Glomerular visceral epithelial cell (primary cell): ENCODE results near the gene IL22RA2.

ENCODE experiments used
- DNase-seq: peaks from one replicate; pipeline ENCODE4 v3.0.0-alpha.2; 2016; ENCODE audit errors: extremely low spot score

Gene IL22RA2

DNA sequence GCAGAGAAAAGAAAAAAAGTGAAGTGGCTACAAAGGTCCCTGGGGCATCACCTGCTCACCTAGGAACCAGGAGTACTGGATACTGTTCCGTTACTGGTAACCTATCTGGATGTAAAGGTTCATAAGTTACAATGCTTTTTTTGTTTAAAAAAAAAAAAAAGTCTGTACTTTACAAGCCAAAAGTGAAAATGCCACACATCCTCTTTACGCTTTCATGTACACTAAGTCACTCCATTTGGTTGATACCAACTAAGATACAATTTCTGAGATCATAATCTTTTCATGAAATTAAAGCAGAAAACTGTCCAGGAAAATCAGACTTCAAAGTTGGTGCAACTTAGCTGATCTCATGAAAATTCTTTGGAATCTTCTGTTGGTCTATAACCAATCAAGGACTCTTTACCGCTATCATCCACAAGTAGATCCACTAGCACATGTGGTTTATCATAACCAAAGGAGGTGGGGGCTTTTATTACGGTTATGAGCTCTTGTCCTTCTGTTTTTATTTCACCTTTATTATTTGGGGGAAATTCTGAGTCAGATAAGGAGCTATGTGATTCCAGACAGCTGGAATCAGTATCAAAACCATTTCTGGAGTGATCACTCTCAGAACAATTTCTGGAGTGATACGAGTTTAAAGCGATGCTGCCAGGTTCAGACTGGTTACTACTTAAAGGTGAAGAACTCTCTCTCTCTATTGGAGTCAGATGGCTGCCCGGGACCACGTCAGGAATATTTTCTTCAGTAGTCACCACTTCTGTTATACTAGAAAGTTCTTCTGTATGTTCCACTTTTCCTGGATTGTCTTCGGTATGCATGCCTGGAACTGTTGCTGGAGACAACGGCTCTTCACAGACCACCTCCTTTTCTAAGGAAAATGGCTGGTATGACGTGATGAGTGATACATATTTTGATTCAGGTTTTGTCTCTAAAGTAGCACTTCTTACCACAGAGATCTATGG lies 24.5 kb upstream of the IL22RA2 start:
- DNase-seq = no peak

DNA sequence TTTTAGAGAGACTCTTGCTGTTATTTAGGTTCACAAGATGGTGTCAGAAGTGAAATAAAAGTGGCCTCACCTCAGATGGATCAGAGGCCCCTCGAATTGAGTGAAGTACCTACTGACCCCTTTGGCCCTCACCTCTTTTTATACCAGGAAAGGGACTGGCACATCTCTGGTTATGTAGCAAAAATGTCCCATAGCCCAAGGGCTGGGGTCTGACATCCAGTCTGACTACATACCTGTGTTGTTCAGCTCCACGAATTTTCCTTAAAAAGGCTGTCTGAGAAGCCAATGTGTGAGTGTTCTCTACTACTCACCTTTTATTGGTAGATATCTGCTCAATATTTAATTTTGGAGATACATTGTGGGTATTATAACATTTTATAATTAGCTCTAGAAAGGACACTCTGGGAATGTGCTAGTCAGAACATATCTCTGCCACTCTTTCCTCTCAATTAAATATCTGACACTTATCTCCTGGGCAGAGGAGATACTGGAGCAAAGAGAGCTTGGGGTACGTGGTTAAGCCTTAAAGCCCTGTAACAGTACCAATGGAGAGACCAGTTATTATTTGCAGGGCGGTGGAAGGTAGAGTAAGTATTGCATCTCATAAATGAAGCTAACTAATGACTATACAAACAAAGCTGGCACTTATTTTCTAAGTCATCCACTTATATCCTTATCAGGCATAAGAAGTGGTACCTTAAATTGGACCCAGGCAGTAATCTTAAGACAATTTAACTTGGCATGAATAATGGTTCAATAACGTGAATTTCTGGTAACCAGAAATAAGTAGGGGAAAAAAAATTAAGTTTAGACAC lies 20.0 kb upstream of the IL22RA2 start:
- no peak for DNase-seq

DNA sequence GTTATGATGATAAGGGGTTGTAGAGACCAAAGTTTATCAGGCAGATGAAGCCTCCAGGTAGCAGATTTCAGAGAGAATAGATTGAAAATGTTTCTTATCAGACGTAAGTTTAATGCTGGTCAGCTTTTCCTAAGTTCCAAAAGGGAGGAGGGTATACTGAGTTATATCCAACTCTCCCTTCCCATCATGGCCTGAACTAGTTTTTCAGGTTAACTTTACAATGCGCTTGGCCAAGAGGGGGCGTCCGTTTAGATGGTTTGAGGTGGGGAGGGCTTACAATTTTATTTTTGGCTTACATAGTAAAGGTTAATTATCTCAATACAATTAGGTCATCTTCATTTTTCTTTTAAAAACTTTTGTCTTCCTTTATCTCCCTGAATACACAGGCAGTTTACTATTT lies 19.4 kb upstream of the IL22RA2 start:
- DNase-seq = no peak

DNA sequence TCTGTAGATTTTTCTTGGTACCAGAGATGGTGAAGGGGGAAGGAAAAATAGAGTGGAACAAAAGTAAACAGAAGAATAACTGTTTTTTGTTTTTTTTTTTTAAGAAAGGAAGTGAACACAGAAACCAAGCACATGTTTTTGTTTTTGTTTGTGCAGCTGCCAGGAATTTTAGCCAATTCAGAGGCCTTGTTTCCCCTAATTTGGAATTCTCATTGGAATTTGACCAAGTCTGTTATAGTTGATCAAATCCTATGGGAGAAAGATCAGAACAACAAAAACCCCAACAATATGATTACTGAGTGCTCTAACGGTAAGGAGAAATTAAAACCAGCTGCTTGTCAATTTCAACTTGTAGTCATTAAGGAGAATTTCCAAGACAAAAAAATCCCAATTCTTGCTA lies 18.2 kb upstream of the IL22RA2 start:
- no peak for DNase-seq

DNA sequence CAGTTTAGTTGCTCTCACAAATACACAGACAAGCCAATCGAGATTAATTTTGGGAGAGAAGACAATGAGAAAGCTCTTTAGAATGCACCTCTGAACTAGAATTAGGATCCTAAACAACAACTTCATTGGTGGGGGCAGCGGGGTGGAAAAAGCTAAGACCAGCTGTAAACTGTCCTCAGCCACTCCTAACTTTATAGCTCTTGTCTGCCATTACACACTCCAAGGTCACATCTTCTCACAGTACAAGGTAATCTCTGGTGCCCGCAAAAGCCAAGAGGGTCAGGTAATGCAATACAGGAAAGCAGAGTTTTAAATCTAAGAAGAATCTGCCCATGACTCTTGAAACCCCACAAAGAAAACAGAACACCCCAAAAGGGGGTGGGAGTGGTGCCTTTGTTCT lies 17.8 kb upstream of the IL22RA2 start:
- no peak for DNase-seq

DNA sequence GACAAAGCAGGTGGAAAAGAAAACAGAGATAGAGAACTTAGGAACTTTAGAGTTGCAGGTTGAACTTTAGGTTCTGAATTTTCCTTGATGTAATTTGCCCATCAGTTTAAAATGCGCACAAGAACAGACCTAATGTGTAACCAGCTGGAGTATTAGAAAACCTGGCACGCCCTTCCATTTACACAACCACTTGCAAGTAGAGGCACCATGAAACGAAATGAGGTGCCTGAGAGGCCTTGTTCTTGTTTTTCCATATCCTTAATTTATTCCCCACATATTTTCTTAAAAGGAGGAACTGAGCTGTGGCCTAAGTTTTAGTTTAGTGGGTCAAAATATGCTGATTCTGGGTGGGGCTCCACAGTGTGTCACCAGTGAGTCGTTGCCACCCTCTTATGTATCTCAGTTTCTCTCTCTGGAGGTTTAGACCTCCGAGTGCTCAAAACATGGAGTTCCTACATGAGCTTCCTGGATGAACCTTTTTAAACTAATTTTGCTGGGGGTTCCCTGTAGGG lies 17.2 kb upstream of the IL22RA2 start:
- no peak for DNase-seq

DNA sequence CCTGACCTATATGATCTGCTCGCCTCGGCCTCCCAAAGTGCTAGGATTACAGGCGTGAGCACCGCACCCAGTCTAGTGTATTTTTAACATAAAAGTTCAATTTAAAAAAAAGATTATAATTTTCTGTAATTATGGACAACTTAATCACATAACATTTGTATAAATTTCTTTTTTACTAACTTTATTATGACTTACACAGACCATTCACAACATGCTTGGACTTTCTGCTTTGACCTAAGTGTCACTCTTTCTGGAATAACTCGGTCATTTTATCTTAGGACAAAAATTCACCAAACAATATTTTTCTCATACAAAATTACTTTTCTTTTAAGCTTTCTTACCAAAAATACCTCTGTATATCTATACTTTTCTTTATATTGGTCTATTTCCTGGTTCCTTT lies 15.4 kb upstream of the IL22RA2 start:
- DNase-seq = peak; percentile 5

DNA sequence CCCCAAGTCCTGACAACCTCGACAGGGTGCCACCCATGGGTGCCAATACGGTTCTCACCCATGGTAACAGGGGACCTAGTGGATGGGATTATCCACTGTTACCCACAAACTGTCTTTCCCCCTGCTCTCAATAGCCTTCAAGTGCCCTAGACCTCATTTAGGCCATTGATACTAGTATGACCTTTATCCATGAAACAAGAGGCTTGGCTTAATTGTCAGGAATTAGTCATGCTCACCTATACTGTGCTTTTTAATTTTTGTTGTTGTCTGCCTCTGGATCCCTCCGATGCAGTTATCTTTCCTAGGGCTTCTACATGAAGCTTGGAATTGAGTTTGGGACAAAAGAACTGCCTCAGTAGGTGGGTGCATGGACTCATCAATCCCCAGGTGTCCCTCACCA lies 11.8 kb upstream of the IL22RA2 start:
- DNase-seq = no peak

DNA sequence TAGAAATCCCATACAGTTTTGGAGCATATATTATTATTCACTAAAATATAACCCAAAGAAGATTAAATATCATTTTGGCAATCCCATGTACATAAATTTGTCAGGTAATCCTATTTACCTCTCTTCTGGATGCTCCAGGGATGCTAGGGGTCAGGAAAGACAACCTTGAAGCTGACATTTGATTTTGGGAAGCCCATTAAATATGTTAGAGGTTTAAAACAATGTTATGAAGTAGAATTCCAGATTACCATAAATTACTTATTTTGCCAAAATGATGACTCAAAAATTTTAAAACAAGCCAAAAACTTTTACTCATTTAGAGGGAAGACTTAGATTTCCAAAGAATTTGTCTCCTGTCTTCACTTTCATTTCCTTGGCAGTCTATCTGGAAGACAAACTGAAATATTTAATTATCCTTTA lies 9.2 kb upstream of the IL22RA2 start:
- DNase-seq = no peak

DNA sequence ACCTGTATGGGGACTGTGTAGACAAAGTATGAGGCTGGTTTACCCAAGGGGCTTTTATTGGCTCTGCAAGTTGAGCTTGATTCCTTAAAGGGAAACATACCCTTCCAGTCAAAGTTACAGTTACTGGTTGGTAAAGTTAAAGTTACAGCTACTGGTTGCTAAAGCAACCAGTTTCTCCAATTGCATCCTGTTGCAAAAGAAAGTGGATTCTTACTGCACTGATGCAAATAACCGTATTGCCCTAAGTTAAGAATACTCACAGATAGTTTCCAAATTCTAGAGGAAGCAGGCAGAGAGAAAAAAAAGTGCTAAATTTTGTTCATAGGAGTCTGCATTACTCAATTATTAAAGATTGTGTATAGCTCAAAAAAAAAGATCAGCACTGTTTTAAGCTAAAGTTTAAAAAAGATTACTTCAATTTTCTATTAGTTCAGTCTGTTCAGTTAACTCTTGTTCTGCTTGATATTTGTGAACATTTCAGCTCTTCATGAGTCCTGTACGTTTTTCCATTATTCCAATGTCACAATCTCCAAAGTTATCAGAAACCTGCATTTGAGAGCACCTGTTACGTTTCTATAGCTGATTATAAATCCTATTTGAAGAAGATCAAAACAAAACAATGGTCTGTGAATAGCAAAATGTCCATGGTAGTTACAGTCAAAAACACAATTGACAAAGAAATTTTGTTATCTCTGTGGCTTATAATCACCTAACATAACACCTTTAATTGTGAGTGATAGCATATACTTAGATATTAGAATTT lies 8.6 kb upstream of the IL22RA2 start:
- DNase-seq = no peak

DNA sequence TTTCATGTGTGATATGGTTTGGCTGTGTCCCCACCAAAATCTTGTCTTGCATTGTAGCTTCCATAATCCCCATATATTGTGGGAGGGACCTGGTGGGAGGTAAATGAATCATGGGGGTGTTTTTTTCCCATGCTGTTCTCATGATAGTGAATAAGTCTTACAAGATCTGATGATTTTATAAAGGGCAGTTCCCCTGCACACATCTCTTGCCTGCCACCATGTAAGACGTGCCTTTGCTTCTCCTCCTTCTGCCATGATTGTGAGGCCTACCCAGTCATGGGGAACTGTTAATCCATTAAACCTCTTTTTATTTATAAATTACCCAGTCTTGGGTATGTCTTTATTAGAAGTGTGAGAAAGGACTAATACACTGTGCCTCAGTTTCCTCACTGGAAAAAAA lies 4.2 kb upstream of the IL22RA2 start:
- DNase-seq = no peak

DNA sequence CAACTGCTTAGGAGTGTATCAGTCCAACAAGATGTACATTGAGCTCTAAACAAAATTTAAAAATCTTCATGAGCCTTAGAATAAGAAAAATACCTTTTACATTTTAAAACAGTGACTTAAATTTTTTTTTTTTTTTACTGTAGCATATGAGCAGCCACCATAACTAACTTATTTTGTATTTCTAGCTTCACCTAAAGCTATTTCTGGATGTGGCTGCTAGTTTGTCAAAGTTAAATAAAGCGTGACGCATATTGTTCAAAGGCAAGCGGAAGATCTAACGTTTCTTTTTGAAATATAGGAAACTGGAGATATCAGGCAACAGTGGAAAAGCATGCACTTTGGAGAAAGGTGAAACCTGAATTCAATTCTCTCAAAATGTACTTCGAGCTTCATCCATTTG lies 3.3 kb upstream of the IL22RA2 start:
- DNase-seq = no peak

DNA sequence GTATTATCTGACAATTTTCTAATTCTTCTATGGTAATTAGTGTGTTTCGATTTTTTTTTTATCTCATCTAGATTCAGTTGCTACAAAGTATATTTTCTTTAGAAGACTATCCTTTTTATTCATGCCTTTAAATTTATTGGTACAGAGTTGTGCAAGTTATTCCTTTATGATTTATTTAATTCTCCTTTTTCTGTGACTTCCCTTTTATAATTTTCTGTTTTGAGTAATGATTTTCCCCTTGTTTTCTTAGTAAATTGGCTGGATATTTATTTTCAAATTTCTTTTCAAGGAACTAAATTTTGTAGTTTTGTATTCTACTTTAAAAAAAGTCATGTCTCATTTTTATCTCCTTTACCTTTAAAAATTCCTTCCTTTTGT lies 2.4 kb upstream of the IL22RA2 start:
- no peak for DNase-seq

DNA sequence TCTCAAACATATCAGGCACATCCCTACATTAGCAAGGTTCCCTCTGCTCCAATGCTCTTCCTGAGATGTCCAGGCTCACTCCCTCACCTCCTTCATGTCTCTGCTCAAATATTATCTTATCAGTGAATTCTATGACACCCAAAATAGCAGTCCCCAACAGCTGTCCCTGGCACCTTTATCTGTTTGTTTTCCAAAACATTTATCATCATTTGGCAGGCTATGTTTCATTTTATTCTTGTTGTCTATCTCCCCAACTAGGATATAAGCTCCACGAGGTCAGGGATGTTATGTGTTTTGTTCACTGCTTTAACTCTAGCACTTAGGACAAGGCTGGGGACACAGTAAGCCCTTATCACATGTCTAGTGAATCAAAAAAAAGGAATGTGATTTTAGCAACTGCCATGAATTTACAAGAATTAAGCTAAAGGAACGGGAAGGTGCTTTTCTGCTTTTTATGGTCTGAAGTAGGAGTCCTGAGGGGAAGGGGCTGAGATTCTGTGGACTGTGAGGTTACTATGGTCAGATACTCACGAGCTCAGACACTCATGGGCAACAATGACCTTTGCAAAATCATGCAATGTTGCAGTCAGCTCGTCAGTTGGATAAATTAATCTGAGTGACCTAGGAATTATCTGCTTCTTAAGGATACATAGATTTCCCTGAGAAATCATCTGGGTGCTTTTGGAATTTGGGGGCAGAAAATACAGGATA lies 1.9 kb upstream of the IL22RA2 start:
- no peak for DNase-seq

DNA sequence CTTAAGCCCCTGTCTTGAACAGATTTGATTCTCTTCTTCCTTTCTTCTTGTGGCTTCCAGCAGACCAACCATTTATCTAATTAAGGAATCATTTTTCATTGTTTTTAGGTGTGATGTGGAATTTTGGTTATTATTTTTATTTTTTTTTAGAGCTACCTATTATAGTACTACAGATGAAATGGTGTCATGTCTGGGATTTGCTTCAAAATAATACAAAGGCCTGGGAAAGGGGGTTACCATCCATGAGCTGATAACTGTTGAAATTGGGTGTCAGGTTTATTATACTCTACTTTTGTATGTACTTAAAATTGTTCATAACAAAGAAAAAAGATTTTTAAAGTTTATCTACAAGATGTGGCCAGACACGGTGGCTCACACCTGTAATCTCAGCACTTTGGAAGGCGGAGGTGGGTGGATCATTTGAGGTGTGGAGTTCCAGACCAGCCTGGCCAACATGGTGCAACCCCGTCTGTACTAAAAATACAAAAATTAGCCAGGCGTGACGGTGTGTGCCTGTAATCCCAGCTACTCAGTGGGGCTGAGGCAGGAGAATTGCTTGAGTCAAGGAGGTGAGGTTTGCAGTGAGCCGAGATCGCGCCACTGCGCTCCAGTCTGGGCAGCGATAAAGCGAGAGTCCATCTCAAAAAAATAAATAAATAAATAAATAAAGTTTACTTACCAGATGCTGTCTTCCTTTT lies 561 bp downstream of the IL22RA2 start:
- no peak for DNase-seq

DNA sequence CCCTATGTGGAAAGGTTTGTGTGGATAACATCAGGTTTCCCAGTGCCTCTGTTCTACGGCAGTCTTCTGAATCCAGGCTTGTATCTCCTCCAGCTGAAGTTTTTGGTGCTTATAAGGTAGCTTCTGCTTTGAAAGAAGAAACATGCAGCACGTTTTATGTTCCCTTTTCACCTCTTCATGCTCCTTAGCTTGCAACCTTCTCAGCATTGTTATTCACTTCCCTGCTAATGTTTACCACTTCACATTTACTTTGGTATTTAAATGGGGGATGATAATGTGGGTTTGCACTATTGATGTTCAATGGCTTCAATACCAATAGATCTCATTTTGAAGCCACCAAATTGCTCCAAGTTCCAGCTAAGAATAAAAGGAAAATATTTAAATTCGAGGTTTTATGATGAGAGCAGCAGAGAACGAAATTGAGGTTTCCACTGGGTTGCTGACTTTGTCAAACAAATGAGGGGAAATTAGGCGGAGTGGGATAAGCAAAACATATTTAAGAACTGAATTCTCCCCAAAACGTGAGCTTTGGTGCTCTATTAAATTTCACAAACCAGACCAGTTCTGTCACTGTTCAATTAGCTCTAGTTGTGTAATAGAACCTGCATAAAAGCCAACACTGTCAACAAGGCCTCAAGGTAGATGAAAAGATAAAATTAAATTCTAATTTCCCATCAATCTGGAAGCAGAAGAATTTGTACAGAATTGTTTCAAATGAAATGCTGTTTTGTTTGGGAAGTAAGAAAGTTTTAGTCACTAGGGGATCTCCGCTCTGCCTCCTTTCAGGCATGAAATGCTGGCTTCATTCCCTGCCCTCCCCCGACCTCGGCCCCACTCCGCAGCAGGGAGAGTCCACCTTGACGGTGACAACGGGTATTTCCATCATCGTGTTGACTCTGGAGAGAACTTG lies 1.4 kb downstream of the IL22RA2 start:
- peak; percentile 11 for DNase-seq

DNA sequence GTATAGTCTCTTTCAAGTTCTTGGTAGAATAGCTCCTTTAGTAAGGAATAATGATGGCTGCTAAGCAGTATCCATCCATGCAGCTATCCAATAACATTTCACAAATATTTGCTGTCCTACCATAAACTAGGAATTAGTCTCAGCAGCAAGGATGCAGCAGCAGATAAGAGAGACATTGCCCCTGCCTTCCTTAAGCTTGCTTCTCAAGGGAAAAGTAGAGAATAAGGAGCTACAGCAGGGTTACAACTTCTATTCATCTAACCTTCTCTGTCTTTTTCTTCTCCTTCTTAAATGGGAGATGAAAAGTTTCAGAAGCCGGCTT lies 2.4 kb downstream of the IL22RA2 start:
- no peak for DNase-seq

DNA sequence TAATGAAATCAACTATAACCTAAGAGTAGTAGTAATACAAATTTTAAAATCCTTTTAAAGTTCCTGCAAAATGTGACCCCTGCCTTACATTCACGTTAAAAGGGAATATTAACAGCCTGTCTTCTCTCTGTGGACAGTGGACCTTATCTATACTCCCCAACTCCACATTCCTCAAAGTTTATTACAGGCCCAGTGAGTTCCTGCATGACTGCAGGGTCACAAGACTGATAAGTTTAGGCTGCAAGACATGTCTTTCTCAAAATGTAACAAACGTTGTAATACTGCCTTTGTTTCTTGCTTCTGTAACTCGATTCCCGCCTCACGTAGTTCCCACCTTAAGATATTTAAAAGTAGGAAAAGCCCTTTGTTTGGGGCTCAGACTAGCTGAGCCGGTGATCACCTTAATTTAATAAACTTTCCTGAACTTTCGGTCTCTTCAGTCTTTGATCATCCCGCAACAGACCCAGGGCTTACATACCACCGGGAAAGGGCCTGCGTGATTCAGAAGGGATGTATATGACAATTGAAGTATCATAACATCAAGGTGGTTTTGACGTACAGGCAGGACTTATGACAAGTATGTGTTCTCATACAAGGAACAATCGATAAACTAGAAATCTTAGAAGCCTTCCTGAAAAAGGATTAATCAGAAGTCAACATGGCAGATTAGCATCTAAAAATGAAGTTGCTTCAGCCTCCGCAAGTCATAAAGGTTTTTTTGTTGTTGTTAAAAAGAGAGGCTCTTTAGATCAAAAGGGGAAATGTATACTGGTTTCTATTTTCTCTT lies 3.0 kb downstream of the IL22RA2 start:
- no peak for DNase-seq
